ENCODE data around the gene STAB1. TPM values are rescaled to one million over a fixed set of nuclear protein-coding genes. Genes with fewer than 3 reads are reported as not detected.
"Not testable (repeated sequence)": the region's sequence is repeated elsewhere in the genome, so short reads cannot be mapped to it uniquely, and the experiment has no call there.

The STAB1 gene
- total RNA-seq, 1 experiment from 2014 or later: 0.03 TPM

- DNase-seq (ENCODE audit: low spot score): no peak
Measured at GRCh38 chr3:52523386-52524257, 28.5 kb downstream of the STAB1 start.

GRCh38 chr3:52524258-52524751 lies 29.2 kb downstream of the STAB1 start:
- DNase-seq (ENCODE audit: low spot score): no peak

DNA sequence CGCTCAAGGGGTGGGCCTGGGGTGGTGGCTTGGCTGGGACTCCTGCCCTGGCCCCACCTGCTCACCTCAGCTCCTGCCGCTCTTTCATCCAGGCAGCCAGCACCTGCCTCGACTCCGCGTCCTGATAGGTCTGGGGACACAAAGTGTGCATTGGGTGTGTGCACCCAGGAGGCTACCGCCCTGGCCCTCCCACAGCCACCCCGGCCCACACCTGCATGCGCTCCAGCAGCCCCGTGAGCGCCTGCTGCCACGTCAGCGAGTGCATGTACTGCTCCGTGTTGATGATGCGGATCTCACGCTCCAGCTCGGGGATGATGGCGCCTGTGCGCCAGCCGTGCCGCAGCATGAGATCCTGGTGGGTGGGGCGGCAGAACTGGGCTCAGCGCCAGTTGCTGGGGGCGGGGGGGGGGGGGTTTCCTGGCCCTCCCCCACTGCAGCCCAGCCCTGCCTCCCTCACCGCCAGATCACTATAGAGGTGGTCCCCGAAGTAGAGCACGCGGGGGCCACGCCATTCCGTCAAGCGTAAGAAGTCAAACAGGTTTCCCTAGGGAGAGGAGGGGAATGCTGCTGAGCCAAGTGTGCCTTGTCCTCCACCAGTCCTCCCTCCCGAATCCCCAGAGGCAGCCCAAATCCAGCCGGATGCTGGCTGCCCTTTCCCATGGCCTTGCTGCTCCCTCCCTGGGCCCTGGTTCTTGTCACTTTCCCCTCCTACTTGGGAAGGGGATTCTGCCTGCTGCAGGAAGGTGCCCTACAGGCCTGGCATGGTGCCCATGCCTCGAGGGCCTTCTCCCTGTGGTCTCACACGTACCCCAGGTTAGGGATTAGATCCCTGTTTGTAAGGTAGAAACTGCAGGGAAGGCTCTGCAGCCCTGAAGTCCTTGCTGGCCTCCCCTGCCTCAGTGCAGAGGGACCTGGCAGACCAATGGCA lies 29.9 kb downstream of the STAB1 start:
- no peak for DNase-seq (ENCODE audit: low spot score)

- DNase-seq (ENCODE audit: low spot score): no peak
Measured at GRCh38 chr3:52525680-52526561, 30.8 kb downstream of the STAB1 start.

DNA sequence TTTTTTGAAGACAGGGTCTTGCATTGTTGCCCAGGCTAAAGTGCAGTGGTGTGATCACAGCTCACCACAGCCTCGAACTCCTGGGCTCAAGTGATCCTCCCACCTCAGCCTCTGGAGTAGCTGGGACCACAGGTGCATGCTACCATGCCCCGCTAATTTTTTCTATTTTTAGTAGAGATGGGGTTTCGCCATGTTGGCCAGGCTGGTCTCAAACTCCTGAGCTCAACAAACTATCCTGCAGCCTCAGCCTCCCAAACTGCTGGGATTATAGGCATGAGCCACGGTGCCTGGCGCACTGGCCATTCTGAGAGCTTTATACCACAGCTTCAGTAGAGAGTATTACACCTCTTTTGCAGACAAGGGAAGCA lies 31.5 kb downstream of the STAB1 start:
- DNase-seq (ENCODE audit: low spot score): not testable (repeated sequence)

DNA sequence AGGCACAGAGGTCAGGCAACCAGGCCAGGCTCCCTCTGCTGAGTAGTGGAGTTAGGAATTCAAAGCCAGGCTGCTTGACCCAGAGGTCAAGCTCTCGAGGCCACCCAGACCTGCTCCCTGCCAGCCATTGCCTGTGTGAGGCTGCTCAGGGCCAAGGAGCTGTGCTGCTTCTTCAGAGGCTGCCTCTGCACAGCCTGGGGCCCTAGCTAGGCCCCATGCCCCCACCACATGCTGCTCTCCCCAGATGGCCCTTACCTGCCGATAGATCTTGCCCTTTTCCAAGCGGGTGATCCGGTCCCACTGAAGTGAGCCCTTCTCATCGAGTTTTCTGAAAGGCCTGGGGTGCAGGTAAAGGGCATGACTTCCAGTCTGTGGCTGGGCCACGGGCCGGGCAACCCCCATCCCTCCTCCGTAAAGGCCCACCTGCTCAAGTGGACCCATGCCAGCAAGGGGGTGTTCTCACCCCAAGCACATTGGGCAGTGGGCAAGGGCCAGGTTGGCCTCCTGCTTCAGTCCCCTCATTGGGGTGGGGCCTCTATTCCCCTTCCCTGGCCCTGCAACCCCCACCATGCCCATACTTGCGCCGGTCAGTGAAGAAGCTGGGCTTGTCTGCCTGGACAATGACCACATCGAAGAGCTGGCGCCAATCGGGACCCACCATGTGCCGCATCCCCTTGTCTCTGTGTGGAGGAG lies 32.0 kb downstream of the STAB1 start:
- no peak for DNase-seq (ENCODE audit: low spot score)

DNA sequence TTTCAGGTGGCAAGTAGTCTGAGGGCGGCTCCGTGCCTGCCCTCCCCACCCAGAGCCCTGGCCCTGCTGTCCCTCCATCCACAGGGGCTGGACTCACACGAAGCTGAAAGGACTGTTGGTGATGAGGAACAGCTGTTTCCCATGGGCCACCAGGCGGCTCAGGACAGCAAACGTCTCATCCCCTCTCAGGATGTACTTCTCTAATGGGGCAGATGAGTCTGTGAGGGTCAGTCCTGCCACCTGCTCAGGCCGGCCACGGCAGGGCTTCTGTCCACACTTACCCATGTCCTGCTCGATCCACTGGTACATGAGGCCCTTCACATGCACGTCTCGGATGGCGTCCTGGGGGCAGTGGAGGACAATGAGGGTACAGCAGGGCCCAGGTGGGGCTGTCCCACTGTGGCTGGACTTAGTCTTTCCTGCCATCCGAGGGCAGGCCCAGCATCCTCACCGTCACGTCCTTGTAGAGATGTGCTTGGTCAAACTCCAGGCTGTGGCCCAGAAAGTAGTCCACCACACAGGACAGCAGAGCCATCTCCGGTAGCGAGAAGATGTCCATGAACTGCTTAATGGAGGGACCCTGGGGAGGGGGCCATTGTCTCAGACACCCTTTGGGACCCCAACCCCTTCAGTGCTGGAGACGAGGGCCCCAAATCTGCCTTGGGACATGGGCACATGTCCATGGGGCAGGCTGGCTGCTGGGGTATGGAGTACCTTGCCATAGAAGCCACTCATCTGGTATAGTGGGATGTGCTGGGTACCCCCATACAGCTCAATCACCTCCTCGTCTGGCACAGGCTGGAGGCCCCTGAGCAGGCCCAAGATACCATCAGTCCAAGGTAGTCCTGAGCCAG lies 32.8 kb downstream of the STAB1 start:
- DNase-seq (ENCODE audit: low spot score): no peak

- DNase-seq (ENCODE audit: low spot score): no peak
Measured at GRCh38 chr3:52528586-52529375, 33.6 kb downstream of the STAB1 start.

GRCh38 chr3:52529376-52530333 lies 34.5 kb downstream of the STAB1 start:
- DNase-seq (ENCODE audit: low spot score): no peak

DNA sequence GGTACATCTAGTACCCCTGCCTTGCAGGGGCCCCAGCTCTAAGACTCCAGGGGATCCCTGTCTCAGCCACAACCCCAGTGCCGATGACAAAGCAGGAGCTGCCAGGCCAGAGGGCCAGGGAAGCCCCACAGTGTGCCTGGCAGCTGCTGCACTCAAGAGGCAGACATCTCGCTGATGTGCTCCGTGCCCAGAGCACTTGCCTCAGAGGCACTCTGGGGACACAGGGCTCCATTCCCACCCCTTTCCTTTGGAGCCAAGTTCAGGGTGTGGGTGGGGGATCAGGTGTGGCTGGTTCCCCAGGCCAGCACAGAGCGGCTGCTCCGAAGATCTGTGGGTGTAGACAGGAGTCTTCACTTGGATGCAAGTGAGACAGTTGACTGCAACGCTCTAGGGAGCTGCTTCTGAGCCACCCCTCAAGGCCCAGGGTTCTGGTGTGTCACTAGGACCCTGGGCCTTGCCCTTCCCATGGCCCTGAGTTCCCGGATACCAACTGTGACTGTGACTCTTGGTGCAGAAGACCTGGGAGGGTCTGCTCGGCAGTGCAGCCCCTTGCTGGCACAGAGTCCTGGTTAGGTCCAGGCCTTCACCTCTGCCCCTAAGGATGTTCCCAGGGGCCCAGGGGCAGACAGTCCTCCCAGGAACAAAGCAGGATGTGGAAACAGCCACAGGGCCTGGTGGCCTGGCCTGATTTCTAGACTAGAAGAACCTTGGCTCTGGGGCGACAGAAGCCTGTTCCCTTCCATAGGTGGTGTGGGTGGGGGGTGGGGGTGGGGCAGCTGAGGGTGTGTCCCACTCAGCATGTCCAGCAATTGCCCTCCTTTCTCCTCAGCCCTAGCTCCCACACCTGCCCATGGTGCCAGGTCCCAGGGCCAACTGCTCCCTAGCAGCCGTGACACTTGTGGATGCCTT lies 36.0 kb downstream of the STAB1 start:
- no peak for DNase-seq (ENCODE audit: low spot score)

- no peak for DNase-seq (ENCODE audit: low spot score)
Measured at GRCh38 chr3:52531860-52532516, 36.9 kb downstream of the STAB1 start.

- DNase-seq (ENCODE audit: low spot score): peak; percentile 35
Measured at GRCh38 chr3:52532517-52532837, 37.3 kb downstream of the STAB1 start.

- peak; percentile 23 for DNase-seq (ENCODE audit: low spot score)
Measured at GRCh38 chr3:52532838-52533622, 37.9 kb downstream of the STAB1 start.

DNA sequence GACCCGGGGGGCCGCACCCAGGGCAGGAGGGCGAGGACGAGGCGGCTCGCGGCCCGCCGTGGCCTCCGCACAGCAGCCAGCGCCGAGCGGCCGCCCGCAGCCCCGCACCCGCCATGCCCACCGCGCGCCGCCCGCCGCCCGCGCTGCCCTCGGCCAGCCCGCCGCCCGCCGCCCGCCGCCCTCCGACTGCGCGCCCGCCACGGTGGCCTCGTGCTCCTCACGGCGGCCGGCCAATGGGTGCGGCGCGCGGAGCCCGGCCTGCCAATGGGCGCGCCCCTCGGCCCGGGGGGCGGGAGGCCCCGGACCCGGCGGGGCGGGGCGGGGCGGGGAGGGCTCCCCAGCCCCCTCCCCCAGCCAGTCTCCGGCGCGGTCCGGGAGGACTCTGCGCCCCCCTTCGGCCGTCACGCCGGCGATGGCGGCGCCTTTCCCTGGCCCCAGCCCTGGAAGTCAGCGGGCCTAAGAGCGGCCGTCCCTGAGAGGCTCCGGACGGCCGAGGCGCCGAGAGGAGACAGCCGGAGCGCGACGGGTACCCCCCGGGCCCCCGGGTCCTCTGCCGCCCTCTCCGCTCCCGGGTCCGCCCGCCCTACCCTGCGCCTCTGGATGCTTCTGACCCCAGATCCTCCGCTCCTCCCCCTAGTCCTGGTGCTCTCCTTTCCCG lies 38.6 kb downstream of the STAB1 start, which contains the start of gene NT5DC2:
TSS of gene NT5DC2 (minus strand) at position 235 of the 658 bp plus-strand sequence. CDS start at position 115, 120 bp downstream.
- DNase-seq (ENCODE audit: low spot score): peak; percentile 60

All from HT-29 (cell line).